ENCODE data around the gene ZHX3.

ZHX3 gene

GRCh38 chr20:41317546-41318270, at the start of gene ZHX3:
Gene ZHX3, minus strand, starts transcription at chr20:41317731. Its CDS starts 112,815 bp downstream, at chr20:41204916.
- DNase-seq (ENCODE audit: low read depth in 2 of 3, low spot score in 2 of 3), result peak; percentile 78 to 97 (median 78)

GRCh38 chr20:41367393-41367695, 49.8 kb upstream of the ZHX3 start:
- DNase-seq (ENCODE audit: low read depth in 2 of 3, low spot score in 2 of 3), result no peak

- DNase-seq (ENCODE audit: low read depth in 2 of 3, low spot score in 2 of 3), result no peak
Measured at GRCh38 chr20:41366546-41367392, 49.2 kb upstream of the ZHX3 start, which contains the start of gene EMILIN3. Gene EMILIN3, minus strand, starts transcription at chr20:41366818. Its CDS starts 184 bp downstream, at chr20:41366634.

GRCh38 chr20:41365777-41366545, 48.4 kb upstream of the ZHX3 start:
- no peak for DNase-seq (ENCODE audit: low read depth in 2 of 3, low spot score in 2 of 3)

- DNase-seq (ENCODE audit: low read depth in 2 of 3, low spot score in 2 of 3), result no peak
Measured at GRCh38 chr20:41364967-41365765, 47.6 kb upstream of the ZHX3 start.

- DNase-seq (ENCODE audit: low read depth in 2 of 3, low spot score in 2 of 3), result no peak
Measured at GRCh38 chr20:41364236-41364855, 46.8 kb upstream of the ZHX3 start.

GRCh38 chr20:41363601-41364000, 46.1 kb upstream of the ZHX3 start:
- DNase-seq (ENCODE audit: low read depth in 2 of 3, low spot score in 2 of 3), result no peak

- no peak for DNase-seq (ENCODE audit: low read depth in 2 of 3, low spot score in 2 of 3)
Measured at GRCh38 chr20:41362748-41363140, 45.2 kb upstream of the ZHX3 start.

GRCh38 chr20:41361757-41362747, 44.5 kb upstream of the ZHX3 start:
- DNase-seq (ENCODE audit: low read depth in 2 of 3, low spot score in 2 of 3), result no peak

- no peak for DNase-seq (ENCODE audit: low read depth in 2 of 3, low spot score in 2 of 3)
Measured at GRCh38 chr20:41360831-41361756, 43.6 kb upstream of the ZHX3 start.

GRCh38 chr20:41359541-41360011, 42.0 kb upstream of the ZHX3 start:
- DNase-seq (ENCODE audit: low read depth in 2 of 3, low spot score in 2 of 3), result no peak

- no peak for DNase-seq (ENCODE audit: low read depth in 2 of 3, low spot score in 2 of 3)
Measured at GRCh38 chr20:41358717-41359116, 41.2 kb upstream of the ZHX3 start.

- no peak for DNase-seq (ENCODE audit: low read depth in 2 of 3, low spot score in 2 of 3)
Measured at GRCh38 chr20:41358230-41358629, 40.7 kb upstream of the ZHX3 start.

GRCh38 chr20:41357424-41358163, 40.1 kb upstream of the ZHX3 start:
- DNase-seq (ENCODE audit: low read depth in 2 of 3, low spot score in 2 of 3), result no peak

GRCh38 chr20:41356951-41357350, 39.4 kb upstream of the ZHX3 start:
- no peak for DNase-seq (ENCODE audit: low read depth in 2 of 3, low spot score in 2 of 3)

GRCh38 chr20:41355598-41356203, 38.2 kb upstream of the ZHX3 start:
- no peak for DNase-seq (ENCODE audit: low read depth in 2 of 3, low spot score in 2 of 3)

GRCh38 chr20:41355192-41355591, 37.7 kb upstream of the ZHX3 start:
- no peak for DNase-seq (ENCODE audit: low read depth in 2 of 3, low spot score in 2 of 3)

All from activated CD8-positive, alpha-beta memory T cell treated with anti-CD3 and anti-CD28 coated beads for 48 hours (primary cell).